A673 (cell line): Measurements from ENCODE around the gene RHOA.

Experiments
- CTCF ChIP-seq: fragments of 300-800, 200-600 bp; sonication (generic); conservative IDR thresholded peaks from 2 replicates; pipeline ENCODE4 v1.5.1; 2017; ENCODE audit warnings: low read depth, mild to moderate bottlenecking, antibody characterized with exemption, low read length, moderate library complexity, mixed read lengths
- EZH2 ChIP-seq: fragments of 200-600 bp; sonication (generic); IDR thresholded peaks from 2 replicates; pipeline ENCODE4 v1.6.1; 2017; ENCODE audit warnings: borderline replicate concordance, low read depth, mild to moderate bottlenecking, mixed read lengths, antibody characterized with exemption, low read length; ENCODE audit not compliant: poor library complexity, severe bottlenecking

- no peak for TF ChIP-seq CTCF
- TF ChIP-seq EZH2 = no peak
Measured at GRCh38 chr3:49434731-49435130, 23.0 kb upstream of the RHOA start.
